HepG2 (cell line): ENCODE results near the gene HEXIM1. TPM values are rescaled to one million over a fixed set of nuclear protein-coding genes. Genes with fewer than 3 reads are reported as not detected.
A peak's percentile ranks its signal among the peaks of the same experiment; 100 is the strongest.

Source experiments
- BCL6 ChIP-seq: IDR thresholded peaks from 2 replicates; pipeline ENCODE4 v1.6.1; 2016; ENCODE audit warnings: missing genetic modification reagents, missing compliant biosample characterization
- GMEB2 ChIP-seq: IDR thresholded peaks from 2 replicates; pipeline ENCODE4 v1.6.1; 2016; ENCODE audit warnings: missing biosample characterization, missing genetic modification reagents, low read depth
- NPAS2 ChIP-seq: sonication (generic); formaldehyde crosslinking; IDR thresholded peaks from 2 replicates; pipeline ENCODE4 v1.8.0; 2022; ENCODE audit warnings: mild to moderate bottlenecking, missing genetic modification reagents, borderline replicate concordance
- SMC3 ChIP-seq: IDR thresholded peaks from 2 replicates; pipeline ENCODE4 v1.6.1; 2011; ENCODE audit warnings: low read length, improper control_type of control experiment
- ZNF20 ChIP-seq: sonication (generic); formaldehyde crosslinking; IDR thresholded peaks from 2 replicates; pipeline ENCODE4 v1.4.0; 2020; ENCODE audit warnings: mild to moderate bottlenecking, moderate library complexity, missing genetic modification reagents
- ZNF280B ChIP-seq: sonication (generic); formaldehyde crosslinking; IDR thresholded peaks from 2 replicates; pipeline ENCODE4 v1.5.0; 2020; ENCODE audit warnings: missing genetic modification reagents, mild to moderate bottlenecking, borderline replicate concordance
- ZNF317 ChIP-seq: sonication (generic); formaldehyde crosslinking; IDR thresholded peaks from 2 replicates; pipeline ENCODE4 v1.5.0; 2020; ENCODE audit warnings: mild to moderate bottlenecking, missing genetic modification reagents
- polyA plus RNA-seq, 8 experiments: library from polyadenylated mRNA; depleted of rRNA in 3 of 8; stranded (reverse) in 7 of 8; unstranded in 1 of 8; fragments of >200 nt; fragmentation: Illumina TruSeq in 4 of 8; extraction: Trizol in 4 of 8; gene quantifications; 2 replicates each; pipeline versions ENCODE4 v1.2.1 to v1.2.3, GENCODE V29; 2011 to 2016; ENCODE audit warnings: low read depth in 4 of 8, missing spikeins in 1 of 8, mixed read lengths in 1 of 8; ENCODE audit not compliant: insufficient read depth in 1 of 8
- total RNA-seq, 5 experiments: library from RNA; depleted of rRNA; stranded (reverse); fragments of >200 nt; fragmentation: Illumina TruSeq; extraction: Trizol; gene quantifications; 2 replicates each; pipeline ENCODE4 v1.2.3, GENCODE V29; 2016; ENCODE audit warnings: low read depth in 1 of 5

Gene HEXIM1
- total and polyA plus RNA-seq, 2 of the 13 experiments (the other 11 are each of a cell fraction or from before 2014, with no cell fraction given): 10.5 to 16.6 TPM

- TF ChIP-seq ZNF280B (CRISPR knock-in tag): peak; percentile 79
- 0 out of 2 replicates have a peak, but pooled peaks have one; percentile 18 for TF ChIP-seq ZNF317
- no peak for TF ChIP-seq GMEB2 (CRISPR knock-in tag)
- TF ChIP-seq BCL6 (CRISPR knock-in tag): no peak; the same call in 1 of the 2 replicates
- TF ChIP-seq ZNF20: no peak
- no peak for TF ChIP-seq NPAS2
- peak; percentile 1; the same call in 1 of the 2 replicates for TF ChIP-seq SMC3
- TF ChIP-seq, all 625 proteins: peak for 277
Observed at GRCh38 chr17:45132572-45133463, 15.5 kb upstream of the HEXIM1 start (continued).
